OCI-LY7 (cell line): ENCODE measurements around the gene ARHGEF1.

Source experiments
- EZH2phosphoT487 ChIP-seq: fragments of 200-600 bp; sonication (generic); IDR thresholded peaks from 2 replicates; pipeline ENCODE4 v1.6.1; 2018; ENCODE audit warnings: low read depth, borderline replicate concordance, mild to moderate bottlenecking, mixed run types, antibody characterized with exemption, low read length, moderate library complexity, mixed read lengths
- TF ChIP-seq, protein P1 (sequence below): fragments of 200-600 bp; sonication (generic); conservative IDR thresholded peaks from 2 replicates; pipeline ENCODE4 v1.5.1; 2014; ENCODE audit warnings: mild to moderate bottlenecking, antibody characterized with exemption, low read length, moderate library complexity, mixed read lengths

DNA sequence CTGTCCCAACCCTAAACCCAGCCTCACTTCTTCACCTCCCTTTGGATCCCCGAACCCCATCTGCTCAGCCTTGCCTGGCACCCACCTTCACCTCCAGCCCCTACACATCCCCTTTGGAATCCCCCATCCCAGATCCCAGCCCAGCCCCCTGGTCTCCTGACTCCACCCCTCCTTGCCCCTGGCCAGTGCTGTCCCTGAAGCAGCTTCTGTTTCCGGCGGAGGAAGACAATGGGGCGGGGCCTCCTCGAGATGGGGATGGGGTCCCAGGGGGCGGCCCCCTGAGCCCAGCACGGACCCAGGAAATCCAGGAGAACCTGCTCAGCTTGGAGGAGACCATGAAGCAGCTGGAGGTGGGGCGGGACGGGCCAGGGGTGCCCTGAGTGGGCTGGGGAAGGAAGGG, 23.3 kb downstream of the ARHGEF1 start:
- TF ChIP-seq, protein P1, sequence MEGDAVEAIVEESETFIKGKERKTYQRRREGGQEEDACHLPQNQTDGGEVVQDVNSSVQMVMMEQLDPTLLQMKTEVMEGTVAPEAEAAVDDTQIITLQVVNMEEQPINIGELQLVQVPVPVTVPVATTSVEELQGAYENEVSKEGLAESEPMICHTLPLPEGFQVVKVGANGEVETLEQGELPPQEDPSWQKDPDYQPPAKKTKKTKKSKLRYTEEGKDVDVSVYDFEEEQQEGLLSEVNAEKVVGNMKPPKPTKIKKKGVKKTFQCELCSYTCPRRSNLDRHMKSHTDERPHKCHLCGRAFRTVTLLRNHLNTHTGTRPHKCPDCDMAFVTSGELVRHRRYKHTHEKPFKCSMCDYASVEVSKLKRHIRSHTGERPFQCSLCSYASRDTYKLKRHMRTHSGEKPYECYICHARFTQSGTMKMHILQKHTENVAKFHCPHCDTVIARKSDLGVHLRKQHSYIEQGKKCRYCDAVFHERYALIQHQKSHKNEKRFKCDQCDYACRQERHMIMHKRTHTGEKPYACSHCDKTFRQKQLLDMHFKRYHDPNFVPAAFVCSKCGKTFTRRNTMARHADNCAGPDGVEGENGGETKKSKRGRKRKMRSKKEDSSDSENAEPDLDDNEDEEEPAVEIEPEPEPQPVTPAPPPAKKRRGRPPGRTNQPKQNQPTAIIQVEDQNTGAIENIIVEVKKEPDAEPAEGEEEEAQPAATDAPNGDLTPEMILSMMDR = no peak
- TF ChIP-seq EZH2phosphoT487 = no peak
